ENCODE measurements around the gene INPP5B. TPM values are rescaled to one million over a fixed set of nuclear protein-coding genes. Genes with fewer than 3 reads are reported as not detected.
"Not testable (repeated sequence)": the region's sequence is repeated elsewhere in the genome, so short reads cannot be mapped to it uniquely, and the experiment has no call there.

INPP5B gene
- total RNA-seq, 1 donor from 2014 or later, result 13.8 TPM

DNA sequence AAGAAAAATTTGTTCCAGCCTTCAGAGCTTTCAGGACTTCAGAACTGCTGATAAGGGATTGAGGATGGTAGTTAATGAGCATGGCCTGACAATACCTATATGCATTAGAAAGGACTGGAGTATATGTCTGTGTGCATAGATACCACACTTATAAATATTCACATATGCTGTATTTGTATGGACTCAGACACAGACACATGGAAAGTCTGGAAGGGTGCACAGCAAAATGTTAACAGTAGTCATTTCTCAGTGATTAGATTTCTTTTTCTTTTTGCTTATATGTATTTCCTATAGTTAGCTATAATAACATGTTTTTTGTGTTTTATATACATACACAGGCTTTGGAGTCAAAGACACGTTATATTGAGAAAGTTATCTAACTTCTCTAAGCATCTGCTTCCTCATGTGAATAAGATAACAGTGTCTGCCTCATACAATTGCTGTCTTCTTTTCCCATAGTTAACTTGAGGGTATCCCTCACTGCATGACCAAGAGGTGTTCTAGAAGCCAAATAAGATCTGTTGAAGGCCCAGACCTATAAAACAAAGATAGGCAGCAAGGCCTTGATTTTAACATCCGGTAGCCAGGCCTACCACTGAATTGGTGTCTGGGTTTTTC, 31.3 kb downstream of the INPP5B start:
- DNase-seq (ENCODE audit: extremely low read depth, low read depth, low spot score), result no peak

DNA sequence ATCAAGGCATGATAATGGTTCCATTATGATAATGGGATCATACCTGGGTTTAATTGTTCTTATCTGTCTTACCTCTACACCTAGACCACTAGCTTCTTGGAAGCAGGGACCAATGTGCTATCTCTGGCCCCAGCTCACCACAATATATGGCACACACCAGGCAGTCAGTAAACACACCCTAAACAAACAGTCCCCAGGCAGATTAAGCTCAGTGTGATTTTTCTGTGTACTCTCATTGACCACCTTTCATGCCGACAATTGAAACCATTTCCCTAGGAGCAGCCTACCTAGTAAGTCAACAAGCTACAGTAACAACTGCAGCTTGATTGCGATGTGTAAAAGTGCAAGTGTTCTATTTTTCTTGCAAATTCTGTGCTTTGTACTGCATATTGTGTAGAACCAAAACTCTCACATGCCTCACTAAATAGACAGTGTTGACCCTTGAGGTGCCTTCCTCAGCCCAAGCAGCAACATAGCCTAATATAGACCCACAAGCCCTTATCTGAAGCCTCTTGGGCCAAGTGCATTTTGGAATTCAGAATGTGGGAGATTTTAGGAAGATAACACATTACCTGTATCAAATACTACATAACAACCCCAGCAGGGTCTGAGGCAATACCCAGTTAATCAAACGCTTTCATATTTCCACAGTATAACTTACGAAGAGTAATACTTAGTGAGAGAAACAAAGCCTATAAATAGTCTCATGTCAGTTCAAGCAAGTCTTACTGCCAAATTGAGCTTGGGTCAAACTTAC, 32.0 kb downstream of the INPP5B start:
- no peak for DNase-seq (ENCODE audit: extremely low read depth, low read depth, low spot score)

DNA sequence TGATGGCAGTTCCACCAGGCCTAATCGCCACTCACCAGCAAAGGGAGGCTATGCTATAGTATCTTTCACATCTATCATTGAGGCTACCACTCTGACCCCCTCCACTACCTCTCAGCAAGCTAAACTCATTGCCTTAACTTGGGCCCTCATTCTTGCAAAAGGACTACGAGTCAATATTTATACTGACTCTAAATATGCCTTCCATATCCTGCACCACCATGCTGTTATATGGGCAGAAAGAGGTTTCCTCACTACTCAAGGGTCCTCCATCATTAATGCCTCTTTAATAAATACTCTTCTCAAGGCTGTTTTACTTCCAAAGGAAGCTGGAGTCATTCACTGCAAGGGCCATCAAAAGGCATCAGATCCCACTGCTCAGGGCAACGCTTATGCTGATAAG, 35.4 kb downstream of the INPP5B start:
- DNase-seq (ENCODE audit: extremely low read depth, low read depth, low spot score), result not testable (repeated sequence)

DNA sequence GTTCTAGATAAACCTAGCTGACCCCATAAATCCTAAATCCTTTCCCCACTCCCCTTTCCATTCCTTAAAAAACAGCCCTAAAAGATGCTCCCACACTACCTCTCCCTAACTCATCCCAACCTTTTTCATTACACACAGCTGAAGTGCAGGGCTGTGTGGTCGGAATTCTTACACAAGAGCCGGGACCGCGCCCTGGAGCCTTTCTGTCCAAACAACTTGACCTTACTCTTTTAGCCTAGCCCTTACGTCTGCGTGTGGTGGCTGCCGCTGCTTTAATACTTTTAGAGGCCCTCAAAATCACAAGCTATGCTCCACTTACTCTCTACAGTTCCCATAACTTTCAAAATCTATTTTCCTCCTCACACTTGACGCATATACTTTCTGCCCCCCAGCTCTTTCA, 36.0 kb downstream of the INPP5B start:
- DNase-seq (ENCODE audit: extremely low read depth, low read depth, low spot score), result not testable (repeated sequence)

DNA sequence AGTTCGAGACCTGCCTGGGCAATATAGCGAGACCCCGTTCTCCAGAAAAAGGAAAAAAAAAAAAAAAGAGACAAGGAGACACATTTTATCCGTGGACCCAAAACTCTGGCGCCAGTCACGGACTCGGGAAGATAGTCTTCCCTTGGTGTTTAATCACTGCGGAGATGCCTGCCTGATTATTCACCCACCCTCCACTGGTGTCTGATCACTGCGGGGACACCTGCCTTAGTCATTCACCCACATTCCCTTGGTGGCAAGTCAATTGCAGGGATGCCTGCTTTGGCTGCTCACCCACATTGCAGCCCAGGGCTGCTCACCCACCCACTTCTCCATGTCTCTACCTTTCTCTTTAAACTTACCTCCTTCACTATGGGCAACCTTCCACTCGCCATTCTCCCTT, 38.3 kb downstream of the INPP5B start:
- not testable (repeated sequence) for DNase-seq (ENCODE audit: extremely low read depth, low read depth, low spot score)

DNA sequence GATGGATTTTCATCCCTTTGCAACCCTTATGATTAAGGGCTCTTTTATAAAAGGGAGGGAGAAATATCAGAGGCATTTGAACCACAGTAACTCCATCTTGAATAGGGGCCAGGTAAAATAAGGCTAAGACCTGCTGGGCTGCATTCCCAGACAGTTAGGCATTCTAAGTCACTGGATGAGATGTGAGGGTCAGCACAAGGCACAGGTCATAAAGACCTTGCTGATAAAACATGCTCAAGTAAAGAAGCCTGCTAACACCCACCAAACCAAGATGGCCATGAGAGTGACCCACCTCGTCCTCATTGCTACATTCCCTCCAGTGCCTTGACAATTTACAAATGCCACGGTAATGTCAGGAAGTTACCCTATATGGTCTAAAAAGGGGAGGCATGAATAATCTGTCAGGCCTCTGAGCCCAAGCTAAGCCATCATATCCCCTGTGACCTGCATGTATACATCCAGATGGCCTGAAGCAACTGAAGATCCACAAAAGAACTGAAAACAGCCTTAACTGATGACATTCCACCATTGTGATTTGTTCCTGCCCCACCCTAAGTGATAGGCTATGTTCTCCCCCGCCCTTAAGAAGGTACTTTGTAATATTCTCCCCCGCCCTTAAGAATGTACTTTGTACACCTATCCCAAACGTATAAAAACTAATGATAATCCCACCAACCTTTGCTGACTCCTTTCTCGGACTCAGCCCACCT, 39.3 kb downstream of the INPP5B start:
- DNase-seq (ENCODE audit: extremely low read depth, low read depth, low spot score), result not testable (repeated sequence)

DNA sequence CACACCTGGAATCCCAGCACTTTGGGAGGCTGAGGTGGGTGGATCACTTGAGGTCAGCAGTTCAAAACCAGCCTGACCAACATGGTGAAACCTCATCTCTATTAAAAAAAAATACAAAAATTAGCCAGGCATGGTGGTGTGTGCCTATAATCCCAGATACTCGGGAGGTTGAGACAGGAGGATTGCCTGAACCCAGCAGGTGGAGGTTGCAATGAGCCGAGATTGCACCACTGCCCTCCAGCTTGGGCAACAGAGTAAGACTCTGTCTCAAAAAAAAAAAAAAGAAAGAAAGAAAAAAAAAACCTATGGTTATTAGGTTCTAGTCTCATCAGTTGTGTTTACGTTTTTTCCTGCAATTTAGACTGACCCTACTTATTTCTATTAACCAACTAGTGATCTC, 40.3 kb downstream of the INPP5B start:
- not testable (repeated sequence) for DNase-seq (ENCODE audit: extremely low read depth, low read depth, low spot score)

DNA sequence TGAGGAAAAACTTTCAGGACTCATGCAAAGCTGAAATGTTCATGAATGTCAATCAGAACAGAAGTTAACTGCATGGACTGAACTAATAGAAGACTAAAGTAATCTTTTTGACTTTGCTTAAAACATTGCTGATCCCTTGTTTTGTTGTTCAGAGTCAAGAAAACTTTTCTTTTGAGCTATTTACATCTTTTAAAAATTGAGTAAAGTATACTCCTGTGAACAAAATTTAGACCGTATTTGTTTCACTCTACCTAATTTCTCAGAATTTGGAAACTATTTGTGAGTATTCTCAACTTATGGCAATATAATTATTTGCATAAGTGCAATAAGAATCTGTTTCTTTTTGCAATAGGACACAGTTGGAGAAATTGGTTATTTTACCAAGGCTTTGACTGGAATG, 41.1 kb downstream of the INPP5B start:
- no peak for DNase-seq (ENCODE audit: extremely low read depth, low read depth, low spot score)

DNA sequence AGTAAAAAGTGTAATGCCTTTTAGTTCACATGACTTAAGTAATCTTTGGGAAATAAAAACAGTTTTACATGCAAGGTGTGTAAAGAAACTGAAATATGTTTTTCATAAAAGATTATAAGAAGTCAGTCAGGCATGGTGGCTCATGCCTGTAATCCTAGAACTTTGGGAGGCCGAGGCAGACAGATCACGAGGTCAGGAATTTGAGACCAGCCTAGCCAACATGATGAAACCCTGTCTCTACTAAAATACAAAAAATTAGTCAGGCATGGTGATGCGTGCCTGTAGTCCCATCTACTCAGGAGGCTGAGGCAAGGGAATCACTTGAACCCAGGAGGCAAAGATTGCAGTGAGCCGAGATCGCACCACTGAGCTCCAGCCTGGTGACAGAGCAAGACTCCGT, 42.9 kb downstream of the INPP5B start:
- DNase-seq (ENCODE audit: extremely low read depth, low read depth, low spot score), result not testable (repeated sequence)

DNA sequence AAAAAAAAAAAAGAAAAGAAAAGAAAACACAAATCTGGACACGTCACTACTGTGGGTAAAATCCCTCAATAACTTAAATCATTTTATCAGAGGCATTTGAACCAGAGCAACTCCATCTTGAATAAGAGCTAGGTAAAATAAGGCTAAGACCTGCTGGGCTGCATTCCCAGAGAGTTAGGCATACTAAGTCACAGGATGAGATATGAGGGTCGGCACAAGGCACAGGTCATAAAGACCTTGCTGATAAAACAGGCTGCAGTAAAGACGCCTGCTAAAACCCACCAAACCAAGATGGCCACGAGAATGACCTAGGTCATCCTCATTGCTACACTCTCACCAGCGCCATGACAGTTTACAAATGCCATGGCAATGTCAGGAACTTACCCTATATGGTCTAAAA, 43.9 kb downstream of the INPP5B start:
- no peak for DNase-seq (ENCODE audit: extremely low read depth, low read depth, low spot score)

DNA sequence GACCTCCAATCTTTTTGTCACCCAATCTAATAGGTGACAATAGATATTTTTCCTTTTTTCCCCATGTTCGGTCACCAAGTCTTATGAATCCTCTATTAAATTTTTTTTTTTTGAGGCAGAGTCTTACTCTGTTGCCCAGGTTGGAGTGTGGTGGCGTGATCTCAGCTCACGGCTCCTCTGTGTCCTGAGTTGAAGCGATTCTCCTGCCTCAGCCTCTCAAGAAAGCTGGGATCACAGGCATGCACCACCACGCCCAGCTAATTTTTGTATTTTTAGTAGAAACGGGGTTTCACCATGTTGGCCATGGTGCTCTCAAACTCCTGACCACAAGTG, 45.0 kb downstream of the INPP5B start:
- DNase-seq (ENCODE audit: extremely low read depth, low read depth, low spot score), result no peak

DNA sequence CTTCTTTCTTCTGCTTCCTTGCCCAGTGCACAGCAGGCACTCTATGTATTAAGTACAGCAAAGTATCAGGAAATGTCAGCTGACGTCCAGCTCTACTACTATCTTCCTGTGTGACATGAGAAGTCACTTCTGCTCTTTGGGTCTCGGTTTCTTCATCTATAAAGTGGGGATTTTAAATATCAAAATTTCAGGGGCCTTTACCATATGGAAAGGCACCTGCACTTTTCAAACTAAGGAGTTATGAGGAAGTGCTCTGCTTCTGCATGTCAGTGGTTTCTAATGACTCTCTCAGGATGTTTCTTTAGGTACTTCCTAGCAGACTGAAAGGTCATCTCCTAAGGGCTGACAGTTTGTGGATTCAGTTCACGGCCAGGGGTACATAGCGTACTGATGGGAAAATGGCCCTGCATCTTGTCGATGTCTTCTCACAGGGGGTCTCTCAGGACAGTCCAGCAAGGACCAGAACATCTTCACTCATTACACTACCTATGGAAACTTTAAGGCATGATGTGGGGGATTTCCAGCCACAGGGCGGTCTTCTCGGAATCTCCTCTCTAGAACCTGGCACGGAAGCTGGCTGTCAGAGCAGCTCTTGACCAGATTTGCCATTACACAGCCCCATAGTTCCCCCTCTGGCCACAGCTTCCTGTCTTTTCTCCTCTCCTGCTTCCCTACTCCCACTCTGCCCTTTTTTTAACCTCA, 45.5 kb downstream of the INPP5B start:
- DNase-seq (ENCODE audit: extremely low read depth, low read depth, low spot score), result no peak

DNA sequence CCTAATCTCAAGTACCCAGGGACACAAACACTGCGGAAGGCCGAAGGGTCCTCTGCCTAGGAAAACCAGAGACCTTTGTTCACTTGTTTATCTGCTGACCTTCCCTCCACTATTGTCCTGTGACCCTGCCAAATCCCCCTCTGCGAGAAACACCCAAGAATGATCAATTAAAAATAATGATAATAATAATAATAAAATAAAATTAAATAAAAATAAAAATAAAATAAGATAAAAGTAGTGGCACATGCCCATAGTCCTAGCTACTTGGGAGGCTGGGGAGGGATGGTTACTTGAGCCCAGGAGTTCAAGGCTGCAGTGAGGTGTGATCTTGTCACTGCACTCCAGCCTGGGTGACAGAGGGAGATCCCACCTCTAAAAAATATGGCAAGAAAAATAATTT, 49.3 kb downstream of the INPP5B start:
- not testable (repeated sequence) for DNase-seq (ENCODE audit: extremely low read depth, low read depth, low spot score)

DNA sequence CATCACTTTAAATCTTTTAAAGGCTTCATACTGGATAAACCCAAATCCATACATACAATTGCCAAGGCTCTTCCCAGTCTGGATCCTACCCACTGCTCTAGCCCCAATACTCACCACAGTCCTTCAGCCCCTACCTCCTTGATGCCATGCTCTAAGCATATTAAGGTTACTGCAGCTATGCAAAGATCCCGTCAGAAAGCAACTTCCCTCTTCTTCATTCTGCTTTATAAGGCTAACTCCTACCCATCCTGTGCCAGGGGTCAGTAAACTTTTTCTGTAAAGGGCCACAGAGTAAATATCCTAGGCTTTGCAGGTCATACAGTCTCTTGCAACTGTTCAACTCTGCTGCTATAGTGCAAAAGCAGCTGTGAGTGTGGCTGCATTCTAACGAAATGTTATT, 53.2 kb downstream of the INPP5B start:
- no peak for DNase-seq (ENCODE audit: extremely low read depth, low read depth, low spot score)

DNA sequence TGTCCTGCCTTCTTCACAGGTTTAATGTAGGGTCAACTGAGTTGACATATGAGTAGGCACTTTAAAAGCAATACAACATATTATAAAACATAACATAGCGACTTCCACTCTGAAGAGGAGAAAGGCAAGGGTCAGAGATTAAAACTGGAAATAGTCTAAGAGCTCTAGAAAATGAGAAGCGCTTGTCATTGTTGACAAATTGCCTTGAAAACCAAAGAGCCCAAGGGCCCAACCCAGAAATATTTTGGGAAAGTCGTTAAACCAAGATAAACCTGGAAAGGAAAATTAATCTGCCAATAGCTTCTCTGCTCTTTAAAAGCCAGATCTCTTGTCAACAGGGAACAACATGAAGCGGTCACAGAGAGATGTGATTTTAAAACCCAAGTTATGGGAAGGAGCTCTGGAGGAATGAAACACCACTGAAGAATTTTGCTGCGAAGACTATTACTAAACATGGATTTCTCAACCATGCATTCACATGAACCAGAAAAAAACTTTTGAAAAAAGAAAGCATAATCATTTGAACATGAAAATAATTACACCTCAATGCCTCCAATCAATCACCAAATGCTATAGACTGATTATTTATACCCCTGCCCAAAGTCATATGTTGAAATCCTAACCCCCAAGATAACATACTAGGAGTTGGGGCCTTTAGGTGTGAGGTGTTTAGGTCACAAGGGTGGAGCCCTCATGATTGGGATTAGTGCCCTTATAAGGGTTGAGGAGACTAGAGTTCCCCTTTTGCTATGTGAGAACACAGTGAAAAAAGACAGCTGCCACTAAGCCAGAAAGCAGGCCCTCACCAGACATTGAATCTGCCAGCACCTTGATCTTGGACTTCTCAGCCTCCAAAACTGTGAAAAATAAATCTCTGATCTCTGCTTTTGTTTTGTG, 54.5 kb downstream of the INPP5B start:
- DNase-seq (ENCODE audit: extremely low read depth, low read depth, low spot score), result no peak

DNA sequence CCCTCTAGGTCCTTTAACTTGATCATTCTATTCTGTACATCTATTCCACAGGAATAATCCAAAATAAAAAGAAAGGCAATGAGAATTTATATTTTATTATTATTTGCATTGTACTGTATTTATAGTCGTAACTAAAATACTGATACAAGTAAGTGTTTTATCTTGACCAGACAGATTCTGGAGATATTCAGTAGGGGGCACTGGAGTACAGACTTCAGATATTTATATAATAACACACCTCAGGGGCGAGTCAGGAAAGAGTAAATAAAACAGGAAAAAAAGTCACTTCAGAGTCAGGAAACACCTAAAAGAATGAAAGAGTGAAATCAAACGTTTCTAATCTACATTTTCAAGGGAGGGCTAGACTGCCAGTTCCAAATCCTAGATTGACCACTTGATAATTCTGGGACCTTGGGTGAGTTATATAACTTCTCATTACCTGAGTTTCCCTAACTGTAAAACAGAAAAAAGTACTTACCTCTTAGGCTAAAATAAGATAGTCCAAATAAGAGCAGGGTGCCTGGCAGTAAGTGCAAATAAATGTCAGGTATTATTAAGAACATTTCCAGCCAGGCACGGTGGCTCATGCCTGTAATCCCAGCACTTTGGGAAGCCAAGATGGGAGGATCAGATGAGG, 56.4 kb downstream of the INPP5B start:
- DNase-seq (ENCODE audit: extremely low read depth, low read depth, low spot score), result peak; percentile 31

DNA sequence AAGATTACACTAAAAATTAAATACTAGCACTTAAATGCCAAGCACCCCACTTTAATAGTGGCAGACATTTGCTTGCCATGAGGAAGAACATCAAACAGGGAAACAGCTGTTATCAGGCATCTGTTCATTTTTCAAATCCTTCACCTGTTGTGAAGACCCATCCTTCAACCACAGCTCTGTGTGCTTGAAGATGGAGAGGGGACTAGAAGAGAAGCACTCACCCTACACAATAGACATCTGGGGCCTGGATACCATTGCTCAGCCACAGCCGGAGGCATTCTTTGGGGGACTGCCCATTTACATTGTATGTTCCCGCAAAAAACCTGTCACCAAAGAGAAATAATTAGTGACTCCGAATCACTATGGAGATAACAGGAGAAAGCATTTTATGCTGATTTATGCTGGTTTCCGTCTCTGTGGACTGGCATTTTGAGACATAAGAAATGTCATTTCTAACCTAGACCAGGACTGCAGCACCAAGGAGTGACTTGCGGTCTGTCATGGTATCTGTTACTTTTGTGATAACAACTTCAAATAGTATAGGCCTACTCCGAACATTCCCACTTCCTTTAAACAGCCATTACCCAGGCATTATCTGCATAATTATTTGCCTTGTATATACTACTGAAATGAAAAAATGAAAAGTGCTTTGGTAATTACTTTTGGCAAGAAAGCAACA, 58.7 kb downstream of the INPP5B start:
- DNase-seq (ENCODE audit: extremely low read depth, low read depth, low spot score), result no peak

DNA sequence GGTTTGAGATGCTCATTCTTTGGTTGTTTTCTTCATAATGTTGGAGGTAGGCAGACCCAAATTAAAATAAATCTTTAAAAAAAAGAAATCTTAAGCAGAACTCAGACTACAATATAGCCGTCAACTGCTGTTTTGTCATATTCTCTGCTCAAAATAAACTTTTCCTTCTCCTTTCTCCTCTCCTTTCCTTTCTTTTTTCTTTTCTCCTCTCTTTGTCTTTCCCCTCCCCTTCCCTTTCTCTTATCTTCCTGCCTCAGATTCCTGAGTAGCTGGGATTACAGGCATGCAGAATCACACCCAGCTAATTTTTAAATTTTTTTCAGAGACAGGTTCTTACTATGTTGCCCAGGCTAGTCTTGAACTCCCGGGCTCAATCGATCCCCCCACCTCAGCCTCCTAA, 62.7 kb downstream of the INPP5B start:
- no peak for DNase-seq (ENCODE audit: extremely low read depth, low read depth, low spot score)

DNA sequence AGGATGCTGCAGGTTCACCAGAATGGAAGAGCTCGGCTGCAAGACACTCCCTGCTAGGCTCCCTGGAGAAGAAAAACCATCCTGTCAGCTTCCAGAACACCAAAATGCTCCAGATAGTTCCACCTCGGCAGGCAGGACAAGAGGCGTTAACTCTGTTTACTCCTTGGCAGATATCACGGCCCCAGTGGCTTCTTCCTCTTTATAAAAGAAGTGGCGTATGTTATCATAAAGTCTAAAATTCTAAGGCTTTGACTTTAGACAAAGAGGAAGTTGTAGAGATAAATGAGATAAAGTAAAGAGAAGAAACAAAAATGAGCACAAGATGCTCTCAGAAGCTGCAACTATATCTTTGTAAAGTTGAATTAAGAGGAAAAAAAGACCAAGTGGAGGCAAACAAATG, 63.2 kb downstream of the INPP5B start:
- DNase-seq (ENCODE audit: extremely low read depth, low read depth, low spot score), result no peak

Measured in glomerular endothelial cell (primary cell).